PC-9 (cell line): ENCODE data around the gene STRN4. TPM values are rescaled to one million over a fixed set of nuclear protein-coding genes. Genes with fewer than 3 reads are reported as not detected.
A peak's percentile ranks its signal among the peaks of the same experiment; 100 is the strongest.

Source experiments
- BruUV-seq: library from RNA; stranded (reverse); fragments of 400-500 nt; replicated peaks from 2 replicates; lab custom pipeline; 2021; lab: Mats Ljungman, UMichigan
- CTCF ChIA-PET: fragments of 300-600 bp; sonication (Branson Sonifier 250); formaldehyde crosslinking; loops from one replicate; lab custom pipeline; 2022; ENCODE audit warnings: antibody characterized with exemption; lab: Charles Lee
- POLR2A ChIA-PET: fragments of 300-600 bp; sonication (Branson Sonifier 250); formaldehyde crosslinking; loops from one replicate; lab custom pipeline; 2022; ENCODE audit warnings: antibody characterized with exemption; ENCODE audit not compliant: unreplicated experiment; lab: Charles Lee
- DNase-seq, 2 experiments: peaks; one replicate each; pipeline versions ENCODE4 v3.0.0 to v3.0.0-alpha.2; 2015 to 2022; ENCODE audit warnings: mixed read lengths in 1 of 2
- H2AFZ ChIP-seq: fragments of 200-600 bp; sonication (generic); 2 replicates; pipeline ENCODE4 v1.8.1; 2017; ENCODE audit warnings: antibody characterized with exemption
- H3F3A ChIP-seq: fragments of 200-600 bp; sonication (generic); 2 replicates; pipeline ENCODE4 v1.8.1; 2017; ENCODE audit warnings: antibody characterized with exemption, mild to moderate bottlenecking, low read depth; ENCODE audit not compliant: insufficient read depth
- H3K27ac ChIP-seq: fragments of 200-600 bp; sonication (generic); 2 replicates; pipeline ENCODE4 v1.6.1; 2016; ENCODE audit warnings: mixed run types
- H3K27me3 ChIP-seq: fragments of 200-600 bp; sonication (generic); 2 replicates; pipeline ENCODE4 v1.6.1; 2016; ENCODE audit warnings: low read depth, mixed run types; ENCODE audit not compliant: insufficient read depth
- H3K36me3 ChIP-seq: fragments of 200-600 bp; sonication (generic); 2 replicates; pipeline ENCODE4 v1.6.1; 2016; ENCODE audit warnings: low read depth, mixed run types
- H3K4me1 ChIP-seq: fragments of 200-600 bp; sonication (generic); replicated peaks from 2 replicates; pipeline ENCODE4 v1.6.1; 2016; ENCODE audit warnings: mixed run types; ENCODE audit not compliant: insufficient read depth
- H3K4me2 ChIP-seq: fragments of 200-600 bp; sonication (generic); 2 replicates; pipeline ENCODE4 v1.6.1; 2017; ENCODE audit warnings: mixed run types
- H3K4me3 ChIP-seq: fragments of 200-600 bp; sonication (generic); 2 replicates; pipeline ENCODE4 v1.6.1; 2016; ENCODE audit warnings: mixed run types
- H3K79me2 ChIP-seq: fragments of 200-600 bp; sonication (generic); 2 replicates; pipeline ENCODE4 v1.6.1; 2017; ENCODE audit warnings: low read depth, mixed run types
- H3K9me2 ChIP-seq: fragments of 200-600 bp; sonication (generic); 2 replicates; pipeline ENCODE4 v1.8.1; 2017; ENCODE audit warnings: mild to moderate bottlenecking; ENCODE audit not compliant: insufficient read depth
- H3K9me3 ChIP-seq: fragments of 200-600 bp; sonication (generic); 2 replicates; pipeline ENCODE4 v1.8.1; 2016; ENCODE audit warnings: low read depth; ENCODE audit not compliant: insufficient read depth
- H4K20me1 ChIP-seq: fragments of 200-600 bp; sonication (generic); 2 replicates; pipeline ENCODE4 v1.8.1; 2017; ENCODE audit not compliant: insufficient read depth
- EZH2 ChIP-seq: fragments of 200-600 bp; sonication (generic); IDR thresholded peaks from 2 replicates; pipeline ENCODE4 v1.8.0; 2017; ENCODE audit warnings: antibody characterized with exemption, low read depth
- intact Hi-C: fragments of 100-400 bp; cut with micrococcal nuclease; formaldehyde crosslinking; loops from one replicate; pipeline ENCODE4 v1.10.0; 2022; ENCODE audit not compliant: unreplicated experiment
- total RNA-seq: library from RNA; stranded (reverse); gene quantifications from 2 replicates; pipeline ENCODE4 v1.2.3, GENCODE V29; 2021
- TF ChIP-seq, protein P1 (sequence below): fragments of 200-600 bp; sonication (generic); conservative IDR thresholded peaks from 2 replicates; pipeline ENCODE4 v1.6.1; 2017; ENCODE audit warnings: mixed run types, antibody characterized with exemption, mild to moderate bottlenecking, moderate library complexity

Gene STRN4
- total RNA-seq, 1 experiment from 2014 or later: 93.3 TPM

DNA sequence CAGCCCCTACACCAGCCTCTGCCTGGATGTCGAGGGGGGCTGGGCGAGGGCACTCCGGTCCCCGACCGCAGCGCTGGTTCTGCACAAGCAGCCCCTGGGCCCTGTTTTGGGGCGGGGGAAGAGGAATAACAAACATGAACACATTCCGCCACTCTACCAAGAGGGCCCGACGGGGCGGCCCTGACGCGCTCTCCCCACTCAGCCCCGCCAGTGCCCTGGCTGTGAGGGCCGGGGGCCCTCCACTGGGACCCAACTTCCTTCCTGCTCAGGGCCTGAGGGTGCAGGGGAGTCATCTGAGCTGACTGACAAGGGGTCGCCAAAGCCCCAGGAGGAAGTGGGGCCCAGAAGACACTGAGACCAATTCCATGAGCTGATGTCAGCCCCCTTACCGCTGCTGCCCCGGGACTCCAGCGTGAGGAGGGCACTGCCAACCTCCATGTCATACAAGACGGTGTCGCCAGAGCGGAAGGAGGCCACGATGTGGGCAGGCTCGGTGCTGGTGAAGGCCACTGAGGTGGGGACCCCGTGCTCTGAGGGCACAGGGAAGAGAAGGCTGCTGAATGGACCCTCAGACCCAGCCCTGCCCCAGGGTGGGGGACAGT, 23.7 kb downstream of the STRN4 start:
- peaks cover 34% of the 10 kb centered on the region; the same call in 1 of the 2 replicates for H3F3A ChIP-seq
- no peak overlapping the region for H2AFZ ChIP-seq
- DNase-seq: no peak
- ChIA-PET POLR2A (no interaction called here), CTCF (no interaction called here)
- intact Hi-C loops: no loop called here
- no peaks in the 10 kb centered on the region for H3K9me2 ChIP-seq
- no peak overlapping the region for H3K4me2 ChIP-seq
- TF ChIP-seq, protein P1, sequence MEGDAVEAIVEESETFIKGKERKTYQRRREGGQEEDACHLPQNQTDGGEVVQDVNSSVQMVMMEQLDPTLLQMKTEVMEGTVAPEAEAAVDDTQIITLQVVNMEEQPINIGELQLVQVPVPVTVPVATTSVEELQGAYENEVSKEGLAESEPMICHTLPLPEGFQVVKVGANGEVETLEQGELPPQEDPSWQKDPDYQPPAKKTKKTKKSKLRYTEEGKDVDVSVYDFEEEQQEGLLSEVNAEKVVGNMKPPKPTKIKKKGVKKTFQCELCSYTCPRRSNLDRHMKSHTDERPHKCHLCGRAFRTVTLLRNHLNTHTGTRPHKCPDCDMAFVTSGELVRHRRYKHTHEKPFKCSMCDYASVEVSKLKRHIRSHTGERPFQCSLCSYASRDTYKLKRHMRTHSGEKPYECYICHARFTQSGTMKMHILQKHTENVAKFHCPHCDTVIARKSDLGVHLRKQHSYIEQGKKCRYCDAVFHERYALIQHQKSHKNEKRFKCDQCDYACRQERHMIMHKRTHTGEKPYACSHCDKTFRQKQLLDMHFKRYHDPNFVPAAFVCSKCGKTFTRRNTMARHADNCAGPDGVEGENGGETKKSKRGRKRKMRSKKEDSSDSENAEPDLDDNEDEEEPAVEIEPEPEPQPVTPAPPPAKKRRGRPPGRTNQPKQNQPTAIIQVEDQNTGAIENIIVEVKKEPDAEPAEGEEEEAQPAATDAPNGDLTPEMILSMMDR: no peak
- TF ChIP-seq EZH2: no peak
- H4K20me1 ChIP-seq: peaks cover 3% of the 10 kb centered on the region; the same call in 1 of the 2 replicates
- no peaks in the 10 kb centered on the region for H3K79me2 ChIP-seq
- no peaks in the 10 kb centered on the region for H3K9me3 ChIP-seq
- no peak overlapping the region for H3K4me3 ChIP-seq
- BruUV-seq: no TSS peak
- no peak overlapping the region for H3K27ac ChIP-seq
- H3K4me1 ChIP-seq: peaks cover 6% of the 10 kb centered on the region
- H3K27me3 ChIP-seq: no peaks in the 10 kb centered on the region
- H3K36me3 ChIP-seq: peaks cover 18% of the 10 kb centered on the region

DNA sequence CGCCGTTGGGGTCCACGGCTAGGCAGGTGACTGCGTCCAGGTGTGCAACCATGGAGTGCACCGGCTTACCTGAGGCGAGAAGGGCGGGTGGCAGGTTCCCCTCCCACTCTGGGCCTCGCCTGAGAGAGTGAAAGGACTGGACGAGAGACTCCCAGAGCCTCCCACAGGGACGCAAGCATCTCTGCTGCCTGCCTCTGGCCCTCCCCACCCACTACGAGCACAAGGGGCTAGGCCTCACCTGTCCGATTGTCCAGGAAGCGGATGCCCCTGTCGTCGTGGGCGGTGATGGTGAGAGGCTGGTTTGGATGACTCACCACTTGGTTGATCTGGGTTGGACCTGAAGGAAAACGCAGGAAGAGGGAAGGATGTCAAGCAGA, 24.3 kb downstream of the STRN4 start:
- Histone ChIP-seq H3F3A (peaks cover 36% of the 10 kb centered on the region; the same call in 1 of the 2 replicates), H3K27me3 (no peaks in the 10 kb centered on the region), H3K4me2 (no peak overlapping the region), H3K27ac (no peak overlapping the region), H3K4me3 (no peak overlapping the region), H3K36me3 (peaks cover 13% of the 10 kb centered on the region), H3K9me2 (no peaks in the 10 kb centered on the region), H4K20me1 (no peaks in the 10 kb centered on the region), H3K79me2 (no peaks in the 10 kb centered on the region), H3K9me3 (no peaks in the 10 kb centered on the region), H2AFZ (no peak overlapping the region), H3K4me1 (peaks cover 8% of the 10 kb centered on the region)
- no peak for DNase-seq
- CTCF ChIA-PET: no interaction called here
- TF ChIP-seq EZH2: no peak
- TF ChIP-seq, protein P1: no peak; the same call in 1 of the 2 replicates
- no TSS peak for BruUV-seq
- POLR2A ChIA-PET: no interaction called here
- intact Hi-C loops: no loop called here

DNA sequence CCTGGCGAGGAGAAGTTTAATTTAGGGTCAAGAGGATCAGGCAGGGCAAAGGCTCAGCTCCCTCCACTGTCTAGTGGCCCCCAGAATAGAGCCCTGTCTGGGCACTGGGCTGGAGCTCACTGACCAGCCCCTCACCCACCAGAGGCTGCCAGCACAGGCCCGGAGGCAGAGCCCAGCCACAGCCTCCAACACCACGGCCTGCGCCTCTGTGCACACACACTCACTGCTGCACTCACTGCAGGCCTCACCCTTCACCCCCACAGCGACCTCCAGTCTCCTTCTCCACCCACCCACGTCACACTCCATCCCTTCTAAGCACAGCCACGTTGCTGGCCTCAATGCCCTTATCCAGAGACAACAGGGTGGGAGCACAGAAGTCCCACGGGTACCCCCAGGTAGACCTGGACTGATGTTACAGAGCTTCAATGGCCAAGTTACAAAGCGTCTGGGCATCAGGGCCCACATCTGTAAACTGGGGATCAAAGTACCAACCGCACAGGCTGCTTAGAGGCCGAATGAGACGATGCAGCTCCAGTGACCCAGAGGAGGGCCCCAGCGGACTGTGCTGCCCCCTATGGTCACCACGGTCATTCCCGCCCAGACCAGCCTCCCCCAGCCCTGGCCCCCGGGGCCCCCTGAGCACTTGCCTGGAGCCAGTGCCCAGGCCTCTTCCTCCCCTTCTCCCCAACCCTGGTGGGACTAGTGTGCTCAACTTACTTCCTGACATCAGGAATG, 24.8 kb downstream of the STRN4 start:
- ChIA-PET CTCF (no interaction called here), POLR2A (no interaction called here)
- H3K36me3 ChIP-seq: peaks cover 8% of the 10 kb centered on the region; the same call in 1 of the 2 replicates
- TF ChIP-seq, protein P1: peak; percentile 33; the same call in 1 of the 2 replicates
- TF ChIP-seq EZH2: no peak
- BruUV-seq: no TSS peak
- H3K27ac ChIP-seq: no peak overlapping the region
- no peaks in the 10 kb centered on the region for H3K27me3 ChIP-seq
- H3K4me2 ChIP-seq: no peak overlapping the region
- peaks cover 4% of the 10 kb centered on the region for H3K79me2 ChIP-seq
- intact Hi-C loops: no loop called here
- H3F3A ChIP-seq: peaks cover 36% of the 10 kb centered on the region; the same call in 1 of the 2 replicates
- H4K20me1 ChIP-seq: no peaks in the 10 kb centered on the region
- no peak overlapping the region for H3K4me3 ChIP-seq
- no peaks in the 10 kb centered on the region for H3K9me3 ChIP-seq
- DNase-seq: no peak
- no peaks in the 10 kb centered on the region for H3K9me2 ChIP-seq
- H2AFZ ChIP-seq: no peak overlapping the region
- peaks cover 8% of the 10 kb centered on the region for H3K4me1 ChIP-seq
